PC-3 (cell line): ENCODE measurements around the gene ZBTB7B. TPM values are rescaled to one million over a fixed set of nuclear protein-coding genes. Genes with fewer than 3 reads are reported as not detected.

Source experiments
- ATAC-seq: fragments of 200-7000 bp; cut with Tn5 transposase; 2 replicates; pipeline ENCODE4 v1.9.1; 2020; ENCODE audit warnings: mild to moderate bottlenecking, moderate library complexity
- BruUV-seq: library from RNA; stranded (reverse); fragments of 400-500 nt; replicated peaks from 2 replicates; lab custom pipeline; 2021; lab: Mats Ljungman, UMichigan
- CTCF ChIA-PET: fragments of 300-600 bp; sonication (Branson Sonifier 250); formaldehyde crosslinking; loops from one replicate; lab custom pipeline; 2022; ENCODE audit warnings: antibody characterized with exemption; lab: Charles Lee
- POLR2A ChIA-PET: fragments of 300-600 bp; sonication (Branson Sonifier 250); formaldehyde crosslinking; loops from one replicate; lab custom pipeline; 2022; ENCODE audit warnings: antibody characterized with exemption; ENCODE audit not compliant: unreplicated experiment; lab: Charles Lee
- DNase-seq: peaks from one replicate; pipeline ENCODE4 v3.0.0-alpha.2; 2015
- H2AFZ ChIP-seq: fragments of 300-600 bp; sonication (generic); 2 replicates; pipeline ENCODE4 v1.6.0; 2016; ENCODE audit warnings: antibody characterized with exemption, low read length
- H3F3A ChIP-seq: fragments of 300-600 bp; sonication (generic); one replicate; pipeline ENCODE4 v1.6.0; 2017; ENCODE audit warnings: antibody characterized with exemption, low read length, control low read depth, mild to moderate bottlenecking; ENCODE audit not compliant: unreplicated experiment
- H3K27ac ChIP-seq: fragments of 300-600 bp; sonication (generic); 2 replicates; pipeline ENCODE4 v1.5.1; 2016; ENCODE audit warnings: mild to moderate bottlenecking, low read length
- H3K27me3 ChIP-seq: fragments of 300-600 bp; sonication (generic); 2 replicates; pipeline ENCODE4 v1.6.1; 2016; ENCODE audit warnings: low read length, mixed read lengths
- H3K36me3 ChIP-seq: fragments of 300-600 bp; sonication (generic); 2 replicates; pipeline ENCODE4 v1.6.1; 2016; ENCODE audit warnings: low read depth, mixed run types, low read length, mixed read lengths
- H3K4me1 ChIP-seq: fragments of 300-600 bp; sonication (generic); 2 replicates; pipeline ENCODE4 v1.5.1; 2016; ENCODE audit warnings: low read length; ENCODE audit not compliant: insufficient read depth
- H3K4me2 ChIP-seq: fragments of 300-600 bp; sonication (generic); 2 replicates; pipeline ENCODE4 v1.6.0; 2016; ENCODE audit warnings: low read length
- H3K4me3 ChIP-seq: fragments of 300-600 bp; sonication (generic); 2 replicates; pipeline ENCODE4 v1.5.1; 2016; ENCODE audit warnings: mild to moderate bottlenecking, low read length, mixed read lengths
- H3K79me2 ChIP-seq: fragments of 300-600 bp; sonication (generic); 2 replicates; pipeline ENCODE4 v1.6.1; 2017; ENCODE audit warnings: low read length, mixed read lengths
- H3K9ac ChIP-seq: fragments of 300-600 bp; sonication (generic); 2 replicates; pipeline ENCODE4 v1.6.0; 2016; ENCODE audit warnings: mild to moderate bottlenecking, low read length
- H3K9me2 ChIP-seq: fragments of 300-600 bp; sonication (generic); replicated peaks from 2 replicates; pipeline ENCODE4 v1.6.1; 2016; ENCODE audit warnings: mixed run types, low read length, mixed read lengths
- H3K9me3 ChIP-seq: fragments of 300-600 bp; sonication (generic); 2 replicates; pipeline ENCODE4 v1.6.1; 2016; ENCODE audit warnings: low read length, mixed read lengths
- H4K20me1 ChIP-seq: fragments of 300-600 bp; sonication (generic); 2 replicates; pipeline ENCODE4 v1.6.1; 2016; ENCODE audit warnings: low read length, mixed read lengths
- CTCF ChIP-seq: fragments of 300-600 bp; sonication (generic); conservative IDR thresholded peaks from 2 replicates; pipeline ENCODE4 v1.5.1; 2017; ENCODE audit warnings: antibody characterized with exemption, low read depth, mild to moderate bottlenecking, low read length
- EZH2phosphoT487 ChIP-seq: fragments of 300-600 bp; sonication (generic); IDR thresholded peaks from 2 replicates; pipeline ENCODE4 v1.6.1; 2018; ENCODE audit warnings: mild to moderate bottlenecking, antibody characterized with exemption, low read length, borderline replicate concordance
- intact Hi-C: fragments of 100-400 bp; cut with micrococcal nuclease; formaldehyde crosslinking; loops from 2 replicates; pipeline ENCODE4 v1.9.0; 2023
- total RNA-seq: library from RNA; depleted of rRNA; stranded (reverse); fragments of >200 nt; gene quantifications from 2 replicates; pipeline ENCODE4 v1.2.3, GENCODE V29; 2014

ZBTB7B gene
- total RNA-seq, 1 experiment from 2014 or later = 39.7 TPM

- H3K27me3 ChIP-seq = no peaks in the 10 kb centered on the region
- no peak overlapping the region for H3K27ac ChIP-seq
- ChIA-PET POLR2A (no interaction called here), CTCF (interaction anchor here (0.6 to 1.1 kb wide), 5 partner anchors 15 to 42 kb away, joined by 3 to 8 read pairs (median 4); partner anchors contain the start of genes FLAD1 and PBXIP1)
- intact Hi-C loops = no loop called here
- no peaks in the 10 kb centered on the region for H3K36me3 ChIP-seq
- no TSS peak for BruUV-seq
- H3K9me3 ChIP-seq = no peaks in the 10 kb centered on the region
- H3F3A ChIP-seq = no peaks in the 10 kb centered on the region
- DNase-seq = no peak
- H3K4me2 ChIP-seq = no peak overlapping the region
- H2AFZ ChIP-seq = no peak overlapping the region
- no peaks in the 10 kb centered on the region for H3K9me2 ChIP-seq
- H3K9ac ChIP-seq = no peak overlapping the region
- no peaks in the 10 kb centered on the region for H4K20me1 ChIP-seq
- no peak for ATAC-seq
- H3K4me1 ChIP-seq = peaks cover 20% of the 10 kb centered on the region
- H3K4me3 ChIP-seq = no peak overlapping the region
- H3K79me2 ChIP-seq = peaks cover 7% of the 10 kb centered on the region
- TF ChIP-seq CTCF = peak; percentile 50
- no peak for TF ChIP-seq EZH2phosphoT487
These were observed 4.3 kb upstream of the ZBTB7B start for GRCh38 chr1:154998201-154998780.

- Histone ChIP-seq H3K9ac (no peak overlapping the region), H3K4me2 (peak overlapping the region; percentile 75), H3F3A (no peaks in the 10 kb centered on the region), H3K27me3 (no peaks in the 10 kb centered on the region), H3K36me3 (no peaks in the 10 kb centered on the region), H3K4me3 (peak overlapping the region; percentile 58), H3K79me2 (peaks cover 14% of the 10 kb centered on the region), H3K9me3 (no peaks in the 10 kb centered on the region), H3K27ac (no peak overlapping the region), H4K20me1 (no peaks in the 10 kb centered on the region), H3K4me1 (peaks cover 21% of the 10 kb centered on the region), H3K9me2 (no peaks in the 10 kb centered on the region), H2AFZ (peak overlapping the region; percentile 78)
- ChIA-PET CTCF (interaction anchor here (0.6 to 1.5 kb wide), 7 partner anchors 15 to 86 kb away, joined by 3 to 8 read pairs (median 4); partner anchors contain the start of genes FLAD1 and PBXIP1), POLR2A (no interaction called here)
- no TSS peak for BruUV-seq
- intact Hi-C loops = no loop called here
- ATAC-seq = no peak
- TF ChIP-seq EZH2phosphoT487 (no peak), CTCF (peak; percentile 99)
- DNase-seq = peak; percentile 77
These were observed 3.6 kb upstream of the ZBTB7B start for GRCh38 chr1:154998818-154999570.
